ENCODE results near the gene METTL26. TPM values are rescaled to one million over a fixed set of nuclear protein-coding genes. Genes with fewer than 3 reads are reported as not detected.

METTL26 gene
- total RNA-seq, 4 donors from 2014 or later, result 32.6 to 91.8 (median 86.7) TPM

DNA sequence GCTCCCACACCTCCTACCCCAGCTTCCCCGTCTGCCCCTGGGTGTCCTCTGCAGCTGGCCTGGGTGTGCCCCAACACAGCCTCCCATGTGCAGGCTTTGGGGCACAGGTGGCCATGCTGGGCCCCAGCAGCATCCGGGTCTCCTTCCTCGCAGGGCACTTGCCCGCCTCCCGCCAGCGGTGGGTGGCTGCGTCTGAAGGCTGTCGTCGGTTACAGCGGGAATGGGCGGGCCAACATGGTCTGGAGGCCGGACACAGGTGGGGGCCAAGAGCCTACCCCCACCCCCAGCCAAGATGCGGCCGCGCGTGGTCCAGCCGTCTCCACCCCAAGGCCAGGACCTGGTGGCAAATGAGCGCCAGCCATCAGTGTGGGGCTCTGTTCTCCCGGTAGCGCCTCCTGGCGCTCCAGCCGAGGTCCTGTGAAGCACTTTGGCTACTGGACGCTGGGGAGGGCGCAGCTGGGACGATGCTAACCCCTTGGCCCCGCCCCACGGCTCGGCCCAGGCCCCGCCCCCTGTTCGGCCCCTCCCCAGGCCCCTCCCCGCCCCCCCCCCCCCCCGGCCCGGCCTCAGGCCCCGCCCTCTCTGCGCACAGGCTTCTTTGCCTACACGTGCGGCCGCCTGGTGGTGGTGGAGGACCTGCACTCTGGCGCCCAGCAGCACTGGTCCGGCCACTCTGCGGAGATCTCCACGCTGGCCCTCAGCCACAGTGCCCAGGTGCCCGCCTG lies 24.5 kb upstream of the METTL26 start:
- peak overlapping the region in 2 of 4 donors; percentile 6 to 22 for H3K4me3 ChIP-seq
- intact Hi-C loops (cut with DNase I; ENCODE audit: low total_unique reads), result loop anchor here (5.0 kb wide), 1 partner anchor 83 kb away; no protein-coding TSS in a partner anchor
- TF ChIP-seq POLR2A (IDR thresholded peaks at IDR 0.05), result peak; percentile 14
- TF ChIP-seq EP300 (IDR thresholded peaks at IDR 0.05; ENCODE audit: low read depth), result no peak
- TF ChIP-seq POLR2AphosphoS5 (IDR thresholded peaks at IDR 0.05), result peak; percentile 32 to 63 (median 48)
- TF ChIP-seq, protein P1, sequence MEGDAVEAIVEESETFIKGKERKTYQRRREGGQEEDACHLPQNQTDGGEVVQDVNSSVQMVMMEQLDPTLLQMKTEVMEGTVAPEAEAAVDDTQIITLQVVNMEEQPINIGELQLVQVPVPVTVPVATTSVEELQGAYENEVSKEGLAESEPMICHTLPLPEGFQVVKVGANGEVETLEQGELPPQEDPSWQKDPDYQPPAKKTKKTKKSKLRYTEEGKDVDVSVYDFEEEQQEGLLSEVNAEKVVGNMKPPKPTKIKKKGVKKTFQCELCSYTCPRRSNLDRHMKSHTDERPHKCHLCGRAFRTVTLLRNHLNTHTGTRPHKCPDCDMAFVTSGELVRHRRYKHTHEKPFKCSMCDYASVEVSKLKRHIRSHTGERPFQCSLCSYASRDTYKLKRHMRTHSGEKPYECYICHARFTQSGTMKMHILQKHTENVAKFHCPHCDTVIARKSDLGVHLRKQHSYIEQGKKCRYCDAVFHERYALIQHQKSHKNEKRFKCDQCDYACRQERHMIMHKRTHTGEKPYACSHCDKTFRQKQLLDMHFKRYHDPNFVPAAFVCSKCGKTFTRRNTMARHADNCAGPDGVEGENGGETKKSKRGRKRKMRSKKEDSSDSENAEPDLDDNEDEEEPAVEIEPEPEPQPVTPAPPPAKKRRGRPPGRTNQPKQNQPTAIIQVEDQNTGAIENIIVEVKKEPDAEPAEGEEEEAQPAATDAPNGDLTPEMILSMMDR (IDR thresholded peaks at IDR 0.05), result peak; percentile 52 to 69 (median 65)
- in situ Hi-C loops (cut with MboI; ENCODE audit: low pct_ligation_motif_present in 1 of 4, low pct_unique_long_range_greater_than_20kb in 1 of 4, low sequenced_read_pairs in 3 of 4), result no loop called here
- DNase-seq, result peak; percentile 91
- peaks cover 10 to 16% (median 14%) of the 10 kb centered on the region in 4 donors for H3K4me1 ChIP-seq
- WGBS, 2 donors (ENCODE audit: low coverage in 1 of 2), result 38% methylated on average over 10 of the region's 43 CpGs; no CpG with 5 or more reads in 1 of the 2 donors
- H3K27me3 ChIP-seq, result no peaks in the 10 kb centered on the region
- H3K27ac ChIP-seq, result peak overlapping the region; percentile 56 to 85 (median 76)
- no peaks in the 10 kb centered on the region for H3K9me3 ChIP-seq
- H3K36me3 ChIP-seq, result no peaks in the 10 kb centered on the region

- Histone ChIP-seq H3K4me3 (peak overlapping the region in 2 of 4 donors; percentile 6 to 22), H3K36me3 (no peaks in the 10 kb centered on the region), H3K27ac (peak overlapping the region; percentile 56 to 85 (median 70)), H3K9me3 (no peaks in the 10 kb centered on the region), H3K4me1 (peaks cover 10 to 16% (median 14%) of the 10 kb centered on the region in 4 donors), H3K27me3 (no peaks in the 10 kb centered on the region)
- no peak for TF ChIP-seq POLR2AphosphoS5 (IDR thresholded peaks at IDR 0.05)
- TF ChIP-seq, protein P1 (IDR thresholded peaks at IDR 0.05), result no peak
- TF ChIP-seq EP300 (IDR thresholded peaks at IDR 0.05; ENCODE audit: low read depth), result no peak
- no peak for TF ChIP-seq POLR2A (IDR thresholded peaks at IDR 0.05)
- 57% methylated on average over 6 of the region's 6 CpGs; no CpG with 5 or more reads in 1 of the 2 donors for WGBS, 2 donors (ENCODE audit: low coverage in 1 of 2)
- intact Hi-C loops (cut with DNase I; ENCODE audit: low total_unique reads), result loop anchor here (5.0 kb wide), 1 partner anchor 83 kb away; no protein-coding TSS in a partner anchor
- no peak for DNase-seq
- in situ Hi-C loops (cut with MboI; ENCODE audit: low pct_ligation_motif_present in 1 of 4, low pct_unique_long_range_greater_than_20kb in 1 of 4, low sequenced_read_pairs in 3 of 4), result no loop called here
These were observed 24.0 kb upstream of the METTL26 start for GRCh38 chr16:660132-660458.

- WGBS, 2 donors (ENCODE audit: low coverage in 1 of 2), result 84% methylated on average over 20 of the region's 20 CpGs; no CpG with 5 or more reads in 1 of the 2 donors
- Histone ChIP-seq H3K4me1 (peaks cover 10 to 16% (median 14%) of the 10 kb centered on the region in 4 donors), H3K27ac (peak overlapping the region in 1 of 4 donors; percentile 73), H3K36me3 (no peaks in the 10 kb centered on the region), H3K27me3 (no peaks in the 10 kb centered on the region), H3K9me3 (no peaks in the 10 kb centered on the region), H3K4me3 (no peak overlapping the region)
- in situ Hi-C loops (cut with MboI; ENCODE audit: low pct_ligation_motif_present in 1 of 4, low pct_unique_long_range_greater_than_20kb in 1 of 4, low sequenced_read_pairs in 3 of 4), result no loop called here
- no peak for DNase-seq
- TF ChIP-seq POLR2AphosphoS5 (IDR thresholded peaks at IDR 0.05) (no peak), EP300 (IDR thresholded peaks at IDR 0.05; ENCODE audit: low read depth) (no peak), POLR2A (IDR thresholded peaks at IDR 0.05) (no peak)
- TF ChIP-seq, protein P1 (IDR thresholded peaks at IDR 0.05), result no peak
- intact Hi-C loops (cut with DNase I; ENCODE audit: low total_unique reads), result loop anchor here (5.0 kb wide), 1 partner anchor 82 kb away; no protein-coding TSS in a partner anchor
These were observed 23.5 kb upstream of the METTL26 start for GRCh38 chr16:659618-660017.

- no peak overlapping the region for H3K27ac ChIP-seq
- peaks cover 10 to 16% (median 14%) of the 10 kb centered on the region in 4 donors for H3K4me1 ChIP-seq
- in situ Hi-C loops (cut with MboI; ENCODE audit: low pct_ligation_motif_present in 1 of 4, low pct_unique_long_range_greater_than_20kb in 1 of 4, low sequenced_read_pairs in 3 of 4), result no loop called here
- H3K36me3 ChIP-seq, result no peaks in the 10 kb centered on the region
- TF ChIP-seq POLR2A (IDR thresholded peaks at IDR 0.05) (no peak), EP300 (IDR thresholded peaks at IDR 0.05; ENCODE audit: low read depth) (no peak), POLR2AphosphoS5 (IDR thresholded peaks at IDR 0.05) (no peak)
- TF ChIP-seq, protein P1 (IDR thresholded peaks at IDR 0.05), result no peak
- intact Hi-C loops (cut with DNase I; ENCODE audit: low total_unique reads), result no loop called here
- H3K9me3 ChIP-seq, result no peaks in the 10 kb centered on the region
- 93% methylated on average over 23 of the region's 35 CpGs; no CpG with 5 or more reads in 1 of the 2 donors for WGBS, 2 donors (ENCODE audit: low coverage in 1 of 2)
- DNase-seq, result no peak
- no peak overlapping the region for H3K4me3 ChIP-seq
- no peaks in the 10 kb centered on the region for H3K27me3 ChIP-seq
These were observed 22.8 kb upstream of the METTL26 start for GRCh38 chr16:658679-659571.

Measured in transverse colon (tissue), 4 donors.